HL-60 (cell line): ENCODE measurements around the gene PGC.

ENCODE experiments used
- DNase-seq, 2 experiments: peaks; one replicate each; pipeline ENCODE4 v3.0.0-alpha.2; 2010 to 2020; ENCODE audit warnings: low read depth in 1 of 2, low spot score in 1 of 2
- H3K27ac ChIP-seq: fragments of 250-450 bp; sonication (Bioruptor Pico); replicated peaks from 2 replicates; pipeline ENCODE4 v1.5.1; 2020; ENCODE audit warnings: mild to moderate bottlenecking, moderate library complexity
- H3K27me3 ChIP-seq: fragments of 250-450 bp; sonication (Bioruptor Pico); 2 replicates; pipeline ENCODE4 v1.5.1; 2021; ENCODE audit warnings: mild to moderate bottlenecking, moderate library complexity; ENCODE audit not compliant: insufficient read depth, poor library complexity, severe bottlenecking
- H3K4me3 ChIP-seq: replicated peaks from 2 replicates; pipeline ENCODE4 v1.5.1; 2011; ENCODE audit warnings: mild to moderate bottlenecking, control low read depth, low read length; ENCODE audit not compliant: insufficient read depth
- GABPA ChIP-seq: IDR thresholded peaks from 2 replicates; pipeline ENCODE4 v1.6.1; 2012; ENCODE audit warnings: low read depth
- POLR2AphosphoS5 ChIP-seq: IDR thresholded peaks from 2 replicates; pipeline ENCODE4 v1.6.1; 2012; ENCODE audit warnings: low read depth
- SPI1 ChIP-seq: IDR thresholded peaks from 2 replicates; pipeline ENCODE4 v1.6.1; 2012; ENCODE audit warnings: low read depth, mild to moderate bottlenecking, borderline replicate concordance
- TF ChIP-seq, protein P1 (sequence below): IDR thresholded peaks from 2 replicates; pipeline ENCODE4 v1.6.1; 2012; ENCODE audit warnings: low read depth; ENCODE audit not compliant: insufficient replicate concordance
- TF ChIP-seq, protein P2 (sequence below): IDR thresholded peaks from one replicate; pipeline ENCODE4 v1.5.1; 2011; ENCODE audit warnings: low read length, control low read depth, inconsistent platforms; ENCODE audit not compliant: insufficient read depth

PGC gene

DNA sequence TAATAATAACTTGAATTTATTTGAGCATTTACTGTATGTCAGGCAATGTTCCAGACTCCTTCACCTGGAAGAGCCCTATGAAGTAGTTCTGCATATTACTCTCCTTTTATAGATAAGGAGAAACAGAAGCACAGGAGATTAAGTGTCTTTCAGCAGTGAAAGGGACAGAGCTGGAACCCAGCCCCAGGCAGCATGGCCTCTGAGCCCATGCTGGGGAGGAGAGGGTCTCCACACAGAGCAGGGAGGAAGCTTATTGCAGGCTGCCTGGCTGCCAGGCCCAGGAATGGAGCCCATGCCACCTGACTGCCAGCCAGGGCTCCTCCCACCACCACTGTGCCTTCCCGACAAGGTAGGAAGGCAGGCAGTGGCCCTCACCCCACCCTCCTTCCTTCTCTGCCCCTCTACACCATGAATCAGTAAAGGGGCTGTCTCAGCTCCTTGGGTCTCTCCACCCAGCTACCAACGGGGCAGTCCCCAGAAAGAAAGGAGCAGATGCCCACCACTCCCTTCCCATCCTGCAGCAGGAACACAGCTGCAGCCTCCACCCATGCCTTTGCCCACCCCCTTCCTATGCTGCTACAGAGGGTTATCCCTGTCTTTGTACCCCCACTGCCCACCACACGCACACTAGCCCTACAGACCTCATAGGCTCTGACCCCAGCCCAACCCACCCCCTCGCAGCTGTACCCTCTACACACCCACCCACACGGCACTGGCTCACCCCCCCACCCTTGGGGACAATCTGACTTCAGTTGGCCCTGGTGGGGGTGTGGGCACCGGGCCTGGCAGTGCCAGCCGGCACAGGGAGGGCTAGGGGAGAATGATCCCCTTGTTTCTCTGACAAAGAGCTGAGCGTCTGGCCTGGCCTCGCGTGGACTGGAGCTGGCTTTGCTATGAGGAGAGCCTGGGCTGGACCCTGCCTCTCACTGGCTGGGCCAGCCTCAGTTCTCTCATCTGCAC is 53.6 kb downstream of the PGC start:
- TF ChIP-seq POLR2AphosphoS5 (no peak), SPI1 (no peak), GABPA (no peak)
- TF ChIP-seq, protein P1, sequence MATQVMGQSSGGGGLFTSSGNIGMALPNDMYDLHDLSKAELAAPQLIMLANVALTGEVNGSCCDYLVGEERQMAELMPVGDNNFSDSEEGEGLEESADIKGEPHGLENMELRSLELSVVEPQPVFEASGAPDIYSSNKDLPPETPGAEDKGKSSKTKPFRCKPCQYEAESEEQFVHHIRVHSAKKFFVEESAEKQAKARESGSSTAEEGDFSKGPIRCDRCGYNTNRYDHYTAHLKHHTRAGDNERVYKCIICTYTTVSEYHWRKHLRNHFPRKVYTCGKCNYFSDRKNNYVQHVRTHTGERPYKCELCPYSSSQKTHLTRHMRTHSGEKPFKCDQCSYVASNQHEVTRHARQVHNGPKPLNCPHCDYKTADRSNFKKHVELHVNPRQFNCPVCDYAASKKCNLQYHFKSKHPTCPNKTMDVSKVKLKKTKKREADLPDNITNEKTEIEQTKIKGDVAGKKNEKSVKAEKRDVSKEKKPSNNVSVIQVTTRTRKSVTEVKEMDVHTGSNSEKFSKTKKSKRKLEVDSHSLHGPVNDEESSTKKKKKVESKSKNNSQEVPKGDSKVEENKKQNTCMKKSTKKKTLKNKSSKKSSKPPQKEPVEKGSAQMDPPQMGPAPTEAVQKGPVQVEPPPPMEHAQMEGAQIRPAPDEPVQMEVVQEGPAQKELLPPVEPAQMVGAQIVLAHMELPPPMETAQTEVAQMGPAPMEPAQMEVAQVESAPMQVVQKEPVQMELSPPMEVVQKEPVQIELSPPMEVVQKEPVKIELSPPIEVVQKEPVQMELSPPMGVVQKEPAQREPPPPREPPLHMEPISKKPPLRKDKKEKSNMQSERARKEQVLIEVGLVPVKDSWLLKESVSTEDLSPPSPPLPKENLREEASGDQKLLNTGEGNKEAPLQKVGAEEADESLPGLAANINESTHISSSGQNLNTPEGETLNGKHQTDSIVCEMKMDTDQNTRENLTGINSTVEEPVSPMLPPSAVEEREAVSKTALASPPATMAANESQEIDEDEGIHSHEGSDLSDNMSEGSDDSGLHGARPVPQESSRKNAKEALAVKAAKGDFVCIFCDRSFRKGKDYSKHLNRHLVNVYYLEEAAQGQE: no peak
- TF ChIP-seq, protein P2, sequence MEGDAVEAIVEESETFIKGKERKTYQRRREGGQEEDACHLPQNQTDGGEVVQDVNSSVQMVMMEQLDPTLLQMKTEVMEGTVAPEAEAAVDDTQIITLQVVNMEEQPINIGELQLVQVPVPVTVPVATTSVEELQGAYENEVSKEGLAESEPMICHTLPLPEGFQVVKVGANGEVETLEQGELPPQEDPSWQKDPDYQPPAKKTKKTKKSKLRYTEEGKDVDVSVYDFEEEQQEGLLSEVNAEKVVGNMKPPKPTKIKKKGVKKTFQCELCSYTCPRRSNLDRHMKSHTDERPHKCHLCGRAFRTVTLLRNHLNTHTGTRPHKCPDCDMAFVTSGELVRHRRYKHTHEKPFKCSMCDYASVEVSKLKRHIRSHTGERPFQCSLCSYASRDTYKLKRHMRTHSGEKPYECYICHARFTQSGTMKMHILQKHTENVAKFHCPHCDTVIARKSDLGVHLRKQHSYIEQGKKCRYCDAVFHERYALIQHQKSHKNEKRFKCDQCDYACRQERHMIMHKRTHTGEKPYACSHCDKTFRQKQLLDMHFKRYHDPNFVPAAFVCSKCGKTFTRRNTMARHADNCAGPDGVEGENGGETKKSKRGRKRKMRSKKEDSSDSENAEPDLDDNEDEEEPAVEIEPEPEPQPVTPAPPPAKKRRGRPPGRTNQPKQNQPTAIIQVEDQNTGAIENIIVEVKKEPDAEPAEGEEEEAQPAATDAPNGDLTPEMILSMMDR: no peak
- Histone ChIP-seq H3K27ac (no peak overlapping the region), H3K4me3 (no peak overlapping the region), H3K27me3 (no peaks in the 10 kb centered on the region)
- no peak for DNase-seq

DNA sequence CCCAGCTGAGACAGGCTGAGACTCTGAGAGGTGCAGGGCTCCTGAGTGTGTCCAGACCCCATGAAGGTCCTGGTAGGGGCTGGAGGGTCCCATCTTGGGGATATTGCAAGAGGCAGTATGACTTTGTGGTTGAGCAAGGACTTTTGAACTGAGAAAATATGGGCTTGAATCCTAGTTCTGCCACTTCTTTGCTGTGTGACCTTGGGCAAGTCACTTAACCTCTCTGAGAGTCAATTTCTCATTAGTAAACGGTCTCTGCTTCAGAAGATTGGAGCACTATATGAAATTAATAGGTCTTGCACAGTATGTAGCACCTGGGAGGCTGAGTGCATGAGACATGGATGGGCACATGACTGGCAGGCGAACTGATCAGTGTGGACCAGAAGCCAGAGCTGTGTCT is 54.5 kb downstream of the PGC start:
- no peak for DNase-seq
- Histone ChIP-seq H3K27me3 (no peaks in the 10 kb centered on the region), H3K4me3 (no peak overlapping the region), H3K27ac (no peak overlapping the region)
- TF ChIP-seq GABPA: no peak
- TF ChIP-seq, protein P2: no peak
- no peak for TF ChIP-seq POLR2AphosphoS5
- TF ChIP-seq, protein P1: no peak
- TF ChIP-seq SPI1: no peak

DNA sequence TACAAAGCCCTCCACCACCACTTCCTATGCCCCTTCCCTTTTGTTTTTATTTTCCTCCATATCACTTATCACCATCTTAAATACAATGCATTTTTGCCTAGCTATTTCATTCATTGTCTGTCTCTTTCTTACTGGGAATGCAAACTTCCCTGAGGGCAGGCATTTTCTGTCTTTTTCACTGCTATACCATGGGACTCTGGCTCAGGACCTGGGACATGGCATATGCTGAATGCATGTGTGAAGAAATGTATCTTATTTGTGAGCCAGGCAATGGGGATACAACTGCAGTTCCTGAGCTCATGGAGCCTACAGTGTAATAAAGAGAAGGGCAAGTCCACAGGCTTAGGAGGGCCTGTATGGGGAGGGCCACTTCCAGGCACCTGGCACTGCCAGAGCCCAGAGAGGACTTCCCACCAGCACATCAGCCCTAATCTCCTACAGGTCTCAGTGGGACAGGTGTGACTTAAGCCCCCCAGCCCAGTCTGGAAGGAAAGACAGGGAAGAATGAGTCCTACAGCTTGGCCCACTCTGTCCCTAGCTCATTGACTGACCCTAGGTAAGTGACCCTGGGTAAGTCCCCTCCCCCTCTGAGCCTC is 55.0 kb downstream of the PGC start:
- no peak for TF ChIP-seq POLR2AphosphoS5
- TF ChIP-seq, protein P1: no peak
- TF ChIP-seq, protein P2: no peak
- TF ChIP-seq GABPA: no peak
- TF ChIP-seq SPI1: no peak
- Histone ChIP-seq H3K4me3 (no peak overlapping the region), H3K27me3 (no peaks in the 10 kb centered on the region), H3K27ac (no peak overlapping the region)
- no peak for DNase-seq
